WTC11 (cell line): ENCODE measurements around the gene SPHK2. TPM values are rescaled to one million over a fixed set of nuclear protein-coding genes. Genes with fewer than 3 reads are reported as not detected.
A peak's percentile ranks its signal among the peaks of the same experiment; 100 is the strongest.

ENCODE experiments used
- ATAC-seq: fragments of 200-7000 bp; cut with Tn5 transposase; 2 replicates; pipeline ENCODE4 v1.10.0; 2021; ENCODE audit warnings: mild to moderate bottlenecking, moderate library complexity
- CTCF ChIA-PET: fragments of 300-600 bp; sonication (Branson Sonifier 250); formaldehyde crosslinking; loops from one replicate; lab custom pipeline; 2021; ENCODE audit warnings: antibody characterized with exemption; lab: Charles Lee
- POLR2A ChIA-PET: fragments of 350-600 bp; sonication (Branson Sonifier 250); formaldehyde crosslinking; loops from one replicate; lab custom pipeline; 2021; ENCODE audit warnings: antibody characterized with exemption; lab: Charles Lee
- DNase-seq: peaks from one replicate; pipeline ENCODE4 v3.0.0; 2021; ENCODE audit warnings: low spot score
- H3K27ac Mint-ChIP-seq: 2 replicates; pipeline ENCODE4 v1.8.0; 2021; ENCODE audit warnings: mixed read lengths
- H3K27me3 Mint-ChIP-seq: 2 replicates; pipeline ENCODE4 v1.8.0; 2021; ENCODE audit warnings: low read depth, mild to moderate bottlenecking, moderate library complexity, mixed read lengths
- H3K36me3 Mint-ChIP-seq: 2 replicates; pipeline ENCODE4 v1.8.0; 2021; ENCODE audit warnings: mixed read lengths
- H3K4me1 Mint-ChIP-seq: 2 replicates; pipeline ENCODE4 v1.8.0; 2022; ENCODE audit warnings: mixed read lengths
- H3K4me3 Mint-ChIP-seq: 2 replicates; pipeline ENCODE4 v1.8.0; 2021; ENCODE audit warnings: mild to moderate bottlenecking, moderate library complexity, mixed read lengths
- H3K9me3 Mint-ChIP-seq: 2 replicates; pipeline ENCODE4 v1.8.0; 2021; ENCODE audit warnings: mixed read lengths
- CREM ChIP-seq: sonication (generic); formaldehyde crosslinking; IDR thresholded peaks from 2 replicates; pipeline ENCODE4 v1.8.1; 2022; ENCODE audit warnings: mild to moderate bottlenecking, missing genetic modification reagents, moderate library complexity
- EMX1 ChIP-seq: fragments of 250-450 bp; sonication (Bioruptor Pico); IDR thresholded peaks from 2 replicates; pipeline ENCODE4 v1.8.0; 2021; ENCODE audit warnings: mild to moderate bottlenecking
- FOXP1 ChIP-seq: sonication (generic); formaldehyde crosslinking; IDR thresholded peaks from 2 replicates; pipeline ENCODE4 v1.8.0; 2022; ENCODE audit warnings: missing genetic modification reagents, mild to moderate bottlenecking, moderate library complexity, borderline replicate concordance
- GRHL2 ChIP-seq: fragments of 250-450 bp; sonication (Bioruptor Pico); IDR thresholded peaks from 2 replicates; pipeline ENCODE4 v1.8.0; 2022; ENCODE audit warnings: mild to moderate bottlenecking, moderate library complexity; ENCODE audit not compliant: insufficient replicate concordance, severe bottlenecking
- GTF2I ChIP-seq: fragments of 250-450 bp; sonication (Bioruptor Pico); conservative IDR thresholded peaks from 2 replicates; pipeline ENCODE4 v1.4.0; 2021; ENCODE audit warnings: mild to moderate bottlenecking
- IRF2 ChIP-seq: sonication (generic); formaldehyde crosslinking; IDR thresholded peaks from 2 replicates; pipeline ENCODE4 v1.8.0; 2022; ENCODE audit warnings: low read depth, missing genetic modification reagents, borderline replicate concordance
- JAZF1 ChIP-seq: fragments of 250-450 bp; sonication (Bioruptor Pico); IDR thresholded peaks from 2 replicates; pipeline ENCODE4 v1.9.0; 2021; ENCODE audit warnings: moderate library complexity, mild to moderate bottlenecking, inconsistent platforms
- MYBL2 ChIP-seq: sonication (generic); formaldehyde crosslinking; IDR thresholded peaks from 2 replicates; pipeline ENCODE4 v1.8.1; 2023; ENCODE audit warnings: mild to moderate bottlenecking, moderate library complexity, missing genetic modification reagents
- SMAD3 ChIP-seq: sonication (generic); formaldehyde crosslinking; IDR thresholded peaks from 2 replicates; pipeline ENCODE4 v1.8.0; 2022; ENCODE audit warnings: missing genetic modification reagents, mild to moderate bottlenecking, borderline replicate concordance
- SOX15 ChIP-seq: fragments of 250-450 bp; sonication (Bioruptor Pico); IDR thresholded peaks from 2 replicates; pipeline ENCODE4 v1.9.0; 2021; ENCODE audit warnings: mild to moderate bottlenecking
- ZNF138 ChIP-seq: sonication (generic); formaldehyde crosslinking; conservative IDR thresholded peaks from 2 replicates; pipeline ENCODE4 v1.8.1; 2022; ENCODE audit warnings: mild to moderate bottlenecking, moderate library complexity, missing genetic modification reagents
- total RNA-seq: library from RNA; stranded (reverse); gene quantifications from 3 replicates; pipeline ENCODE4 v1.2.3, GENCODE V29; 2021
- TF ChIP-seq, protein P1 (sequence below): sonication (generic); formaldehyde crosslinking; IDR thresholded peaks from 2 replicates; pipeline ENCODE4 v1.8.1; 2022; ENCODE audit warnings: mild to moderate bottlenecking, moderate library complexity, missing genetic modification reagents
- TF ChIP-seq, protein P2 (sequence below): fragments of 250-450 bp; sonication (Bioruptor Pico); conservative IDR thresholded peaks from 2 replicates; pipeline ENCODE4 v1.9.0; 2021; ENCODE audit warnings: mild to moderate bottlenecking
- TF ChIP-seq, protein P3 (sequence below): sonication (generic); formaldehyde crosslinking; IDR thresholded peaks from 2 replicates; pipeline ENCODE4 v1.8.0; 2022; ENCODE audit warnings: mild to moderate bottlenecking, missing genetic modification reagents
- TF ChIP-seq, protein P4 (sequence below): sonication (generic); formaldehyde crosslinking; conservative IDR thresholded peaks from 2 replicates; pipeline ENCODE4 v1.8.1; 2022; ENCODE audit warnings: mild to moderate bottlenecking, missing genetic modification reagents
- TF ChIP-seq, protein P5 (sequence below): sonication (generic); formaldehyde crosslinking; IDR thresholded peaks from 2 replicates; pipeline ENCODE4 v1.8.1; 2023; ENCODE audit warnings: mild to moderate bottlenecking, moderate library complexity, missing genetic modification reagents
- TF ChIP-seq, protein P6 (sequence below): sonication (generic); formaldehyde crosslinking; conservative IDR thresholded peaks from 2 replicates; pipeline ENCODE4 v1.8.1; 2023; ENCODE audit warnings: mild to moderate bottlenecking, low read depth, missing genetic modification reagents, moderate library complexity

SPHK2 gene
- total RNA-seq, 1 experiment from 2014 or later = 64.6 TPM

DNA sequence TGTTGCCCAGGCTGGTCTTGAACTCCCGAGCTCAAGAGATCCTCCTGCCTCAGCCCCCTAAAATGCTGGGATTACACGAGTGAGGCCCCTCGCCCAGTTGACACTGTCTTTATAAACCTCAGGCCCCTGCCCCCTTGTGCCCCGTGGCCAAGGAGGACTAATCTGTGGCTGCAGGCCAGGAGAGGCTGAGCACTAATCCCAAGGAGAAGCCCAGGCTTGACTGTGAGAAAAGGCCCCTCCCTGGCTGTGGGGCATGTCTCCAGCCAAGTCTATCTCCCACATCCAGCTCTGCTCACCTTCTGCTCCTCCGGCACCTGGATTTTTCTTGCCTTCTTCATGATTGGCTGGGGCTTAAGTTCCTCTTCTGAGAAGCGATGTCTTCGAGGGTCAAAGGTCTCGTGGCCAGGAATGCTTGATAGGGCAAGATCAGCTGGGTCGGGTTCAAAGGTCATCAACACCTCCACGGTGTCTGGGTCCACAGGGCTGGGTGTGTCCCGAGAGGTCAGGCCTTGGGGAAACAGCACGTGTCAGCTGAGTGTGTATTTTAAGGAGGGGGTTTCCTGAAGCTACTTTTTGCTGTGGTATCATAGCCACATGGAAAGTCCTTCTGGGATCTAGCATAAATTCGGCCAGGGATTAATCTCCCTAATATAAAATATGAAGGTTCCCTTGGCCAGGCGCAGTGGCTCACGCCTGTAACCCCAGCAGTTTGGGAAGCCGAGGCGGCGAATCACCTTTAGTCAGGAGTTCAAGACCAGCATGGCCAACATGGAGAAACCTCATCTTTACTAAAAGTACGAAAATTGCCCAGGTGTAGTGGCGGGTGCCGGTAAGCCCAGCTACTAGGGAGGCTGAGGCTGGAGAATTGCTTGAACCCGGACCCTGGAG is 14.1 kb downstream of the SPHK2 start:
- Mint-ChIP-seq H3K27ac (no peak overlapping the region), H3K27me3 (peaks cover 8% of the 10 kb centered on the region), H3K36me3 (no peaks in the 10 kb centered on the region), H3K4me3 (peak overlapping the region; percentile 44; the same call in 1 of the 2 replicates), H3K4me1 (peaks cover 38% of the 10 kb centered on the region), H3K9me3 (no peaks in the 10 kb centered on the region)
- DNase-seq (no peak), ATAC-seq (no peak)
- TF ChIP-seq, protein P1, sequence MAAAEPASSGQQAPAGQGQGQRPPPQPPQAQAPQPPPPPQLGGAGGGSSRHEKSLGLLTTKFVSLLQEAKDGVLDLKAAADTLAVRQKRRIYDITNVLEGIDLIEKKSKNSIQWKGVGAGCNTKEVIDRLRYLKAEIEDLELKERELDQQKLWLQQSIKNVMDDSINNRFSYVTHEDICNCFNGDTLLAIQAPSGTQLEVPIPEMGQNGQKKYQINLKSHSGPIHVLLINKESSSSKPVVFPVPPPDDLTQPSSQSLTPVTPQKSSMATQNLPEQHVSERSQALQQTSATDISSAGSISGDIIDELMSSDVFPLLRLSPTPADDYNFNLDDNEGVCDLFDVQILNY (CRISPR knock-in tag) = no peak
- TF ChIP-seq ZNF138 (CRISPR knock-in tag) (no peak), MYBL2 (CRISPR knock-in tag) (no peak), FOXP1 (no peak)
- TF ChIP-seq, protein P2, sequence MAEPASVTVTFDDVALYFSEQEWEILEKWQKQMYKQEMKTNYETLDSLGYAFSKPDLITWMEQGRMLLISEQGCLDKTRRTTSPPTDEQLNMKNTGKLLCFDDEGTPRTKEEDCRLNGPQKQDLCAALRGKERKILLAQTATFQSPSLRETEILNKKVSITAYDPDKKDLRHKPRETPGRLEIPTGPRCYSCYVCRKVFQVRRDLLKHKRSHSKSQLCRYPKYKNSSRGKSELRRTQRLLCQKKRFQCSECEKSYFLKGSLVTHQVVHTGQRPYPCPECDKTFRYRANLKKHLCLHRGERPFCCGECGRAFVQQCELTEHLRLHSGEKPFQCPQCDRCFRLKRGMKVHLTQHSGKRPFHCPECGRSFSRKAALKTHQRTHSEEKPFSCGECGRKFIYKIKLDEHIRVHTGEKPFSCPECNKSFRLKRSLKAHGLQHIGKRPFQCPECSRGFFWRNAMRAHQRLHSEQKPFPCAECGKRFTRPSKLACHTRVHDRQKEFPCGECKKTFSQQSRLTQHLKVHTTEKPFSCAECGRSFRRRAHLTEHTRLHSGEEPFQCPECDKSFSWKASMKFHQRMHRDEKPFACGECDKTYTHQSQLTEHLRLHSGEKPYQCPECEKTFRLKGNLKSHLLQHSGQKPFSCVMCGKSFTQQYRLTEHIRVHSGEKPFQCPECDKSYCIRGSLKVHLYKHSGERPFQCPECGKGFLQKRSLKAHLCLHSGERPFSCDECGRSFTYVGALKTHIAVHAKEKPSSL = no peak
- POLR2A ChIA-PET = interaction anchor here (0.7 to 1.1 kb wide), 4 partner anchors 9 to 18 kb away, joined by 3 to 8 read pairs (median 4); partner anchors contain the start of genes CA11, RPL18 and SPHK2
- CTCF ChIA-PET = interaction anchor here (0.9 to 2.3 kb wide), 5 partner anchors 12 to 209 kb away, joined by 3 to 8 read pairs (median 4); partner anchors contain the start of gene CA11

DNA sequence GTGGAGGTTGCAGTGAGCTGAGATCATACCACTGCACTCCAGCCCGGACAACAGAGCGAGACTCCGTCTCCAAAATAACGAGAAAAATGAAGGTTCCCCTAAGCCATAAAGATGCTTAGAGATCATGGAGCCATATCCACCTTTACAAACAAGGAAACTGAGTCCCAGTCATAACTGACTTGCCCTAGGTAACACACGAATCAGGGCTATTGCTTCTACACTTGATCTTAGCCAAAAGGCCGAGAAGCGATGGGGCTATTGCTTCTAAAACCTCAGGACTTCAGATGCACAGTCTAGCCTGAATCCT is 14.7 kb downstream of the SPHK2 start:
- Mint-ChIP-seq H3K27me3 (peaks cover 8% of the 10 kb centered on the region), H3K9me3 (no peaks in the 10 kb centered on the region), H3K4me3 (peak overlapping the region; percentile 44), H3K4me1 (peaks cover 43% of the 10 kb centered on the region), H3K36me3 (peaks cover 2% of the 10 kb centered on the region; the same call in 1 of the 2 replicates), H3K27ac (peak overlapping the region; percentile 41)
- TF ChIP-seq, protein P3, sequence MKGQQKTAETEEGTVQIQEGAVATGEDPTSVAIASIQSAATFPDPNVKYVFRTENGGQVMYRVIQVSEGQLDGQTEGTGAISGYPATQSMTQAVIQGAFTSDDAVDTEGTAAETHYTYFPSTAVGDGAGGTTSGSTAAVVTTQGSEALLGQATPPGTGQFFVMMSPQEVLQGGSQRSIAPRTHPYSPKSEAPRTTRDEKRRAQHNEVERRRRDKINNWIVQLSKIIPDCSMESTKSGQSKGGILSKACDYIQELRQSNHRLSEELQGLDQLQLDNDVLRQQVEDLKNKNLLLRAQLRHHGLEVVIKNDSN (CRISPR knock-in tag) = no peak
- TF ChIP-seq, protein P1 (CRISPR knock-in tag) = no peak
- TF ChIP-seq CREM (CRISPR knock-in tag) = no peak
- no peak for TF ChIP-seq JAZF1 (CRISPR knock-in tag)
- no peak for TF ChIP-seq SMAD3 (CRISPR knock-in tag)
- TF ChIP-seq, protein P4, sequence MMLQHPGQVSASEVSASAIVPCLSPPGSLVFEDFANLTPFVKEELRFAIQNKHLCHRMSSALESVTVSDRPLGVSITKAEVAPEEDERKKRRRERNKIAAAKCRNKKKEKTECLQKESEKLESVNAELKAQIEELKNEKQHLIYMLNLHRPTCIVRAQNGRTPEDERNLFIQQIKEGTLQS (CRISPR knock-in tag) = no peak
- TF ChIP-seq EMX1 (CRISPR knock-in tag) = no peak
- TF ChIP-seq SOX15 (CRISPR knock-in tag) = no peak
- TF ChIP-seq, protein P5, sequence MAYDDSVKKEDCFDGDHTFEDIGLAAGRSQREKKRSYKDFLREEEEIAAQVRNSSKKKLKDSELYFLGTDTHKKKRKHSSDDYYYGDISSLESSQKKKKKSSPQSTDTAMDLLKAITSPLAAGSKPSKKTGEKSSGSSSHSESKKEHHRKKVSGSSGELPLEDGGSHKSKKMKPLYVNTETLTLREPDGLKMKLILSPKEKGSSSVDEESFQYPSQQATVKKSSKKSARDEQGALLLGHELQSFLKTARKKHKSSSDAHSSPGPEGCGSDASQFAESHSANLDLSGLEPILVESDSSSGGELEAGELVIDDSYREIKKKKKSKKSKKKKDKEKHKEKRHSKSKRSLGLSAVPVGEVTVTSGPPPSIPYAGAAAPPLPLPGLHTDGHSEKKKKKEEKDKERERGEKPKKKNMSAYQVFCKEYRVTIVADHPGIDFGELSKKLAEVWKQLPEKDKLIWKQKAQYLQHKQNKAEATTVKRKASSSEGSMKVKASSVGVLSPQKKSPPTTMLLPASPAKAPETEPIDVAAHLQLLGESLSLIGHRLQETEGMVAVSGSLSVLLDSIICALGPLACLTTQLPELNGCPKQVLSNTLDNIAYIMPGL (CRISPR knock-in tag) = no peak
- TF ChIP-seq IRF2 (CRISPR knock-in tag) = no peak
- TF ChIP-seq GRHL2 (CRISPR knock-in tag) = no peak
- TF ChIP-seq GTF2I (CRISPR knock-in tag) = no peak
- TF ChIP-seq, protein P6, sequence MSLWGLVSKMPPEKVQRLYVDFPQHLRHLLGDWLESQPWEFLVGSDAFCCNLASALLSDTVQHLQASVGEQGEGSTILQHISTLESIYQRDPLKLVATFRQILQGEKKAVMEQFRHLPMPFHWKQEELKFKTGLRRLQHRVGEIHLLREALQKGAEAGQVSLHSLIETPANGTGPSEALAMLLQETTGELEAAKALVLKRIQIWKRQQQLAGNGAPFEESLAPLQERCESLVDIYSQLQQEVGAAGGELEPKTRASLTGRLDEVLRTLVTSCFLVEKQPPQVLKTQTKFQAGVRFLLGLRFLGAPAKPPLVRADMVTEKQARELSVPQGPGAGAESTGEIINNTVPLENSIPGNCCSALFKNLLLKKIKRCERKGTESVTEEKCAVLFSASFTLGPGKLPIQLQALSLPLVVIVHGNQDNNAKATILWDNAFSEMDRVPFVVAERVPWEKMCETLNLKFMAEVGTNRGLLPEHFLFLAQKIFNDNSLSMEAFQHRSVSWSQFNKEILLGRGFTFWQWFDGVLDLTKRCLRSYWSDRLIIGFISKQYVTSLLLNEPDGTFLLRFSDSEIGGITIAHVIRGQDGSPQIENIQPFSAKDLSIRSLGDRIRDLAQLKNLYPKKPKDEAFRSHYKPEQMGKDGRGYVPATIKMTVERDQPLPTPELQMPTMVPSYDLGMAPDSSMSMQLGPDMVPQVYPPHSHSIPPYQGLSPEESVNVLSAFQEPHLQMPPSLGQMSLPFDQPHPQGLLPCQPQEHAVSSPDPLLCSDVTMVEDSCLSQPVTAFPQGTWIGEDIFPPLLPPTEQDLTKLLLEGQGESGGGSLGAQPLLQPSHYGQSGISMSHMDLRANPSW (CRISPR knock-in tag) = no peak
- ATAC-seq (no peak), DNase-seq (no peak)
- ChIA-PET POLR2A (interaction anchor here (0.7 to 1.1 kb wide), 4 partner anchors 10 to 19 kb away, joined by 3 to 8 read pairs (median 4); partner anchors contain the start of genes CA11, RPL18 and SPHK2), CTCF (interaction anchor here (0.9 to 2.3 kb wide), 5 partner anchors 12 to 209 kb away, joined by 3 to 8 read pairs (median 4); partner anchors contain the start of gene CA11)
